Measurements from ENCODE around the gene NPRL2. TPM values are rescaled to one million over a fixed set of nuclear protein-coding genes. Genes with fewer than 3 reads are reported as not detected.

NPRL2 gene
- total and polyA plus RNA-seq, 9 of the 15 experiments (the other 6 are each of a cell fraction or from before 2014, with no cell fraction given) = 17.4 to 40.4 (median 24.4) TPM

GRCh38 chr3:50337175-50337861 is 13.3 kb downstream of the NPRL2 start (continued):
- TF ChIP-seq SPI1 (IDR thresholded peaks at IDR 0.05; ENCODE audit: borderline replicate concordance, low read depth, low read length) (no peak), SMAD2 (IDR thresholded peaks at IDR 0.05; ENCODE audit: low read depth, low read length) (no peak), KAT7 (CRISPR knock-in tag; IDR thresholded peaks at IDR 0.05; ENCODE audit: borderline replicate concordance) (no peak; the same call in 1 of the 2 replicates), ASH1L (IDR thresholded peaks at IDR 0.05; ENCODE audit: borderline replicate concordance, low read depth, partially characterized antibody) (no peak), U2AF2 (optimal IDR thresholded peaks at IDR 0.05; ENCODE audit: low read depth, low read length) (no peak), ZNF3 (CRISPR knock-in tag; IDR thresholded peaks at IDR 0.05) (no peak), FUS (optimal IDR thresholded peaks at IDR 0.05; ENCODE audit: low read depth, low read length) (peak; percentile 14), AFF4 (CRISPR knock-in tag; IDR thresholded peaks at IDR 0.05) (peak; percentile 89), ZKSCAN8 (CRISPR knock-in tag; IDR thresholded peaks at IDR 0.05) (no peak), RCOR1 (IDR thresholded peaks at IDR 0.05; ENCODE audit: borderline replicate concordance in 1 of 2, low read depth in 2 of 2, low read length in 2 of 2) (no peak), ZNF717 (CRISPR knock-in tag; IDR thresholded peaks at IDR 0.05) (no peak), SUPT5H (IDR thresholded peaks at IDR 0.05) (peak; percentile 76), GTF2B (IDR thresholded peaks at IDR 0.05; ENCODE audit: extremely low read depth, insufficient read length) (no peak), ZNF609 (CRISPR knock-in tag; IDR thresholded peaks at IDR 0.05; ENCODE audit: borderline replicate concordance) (no peak), CCNT2 (IDR thresholded peaks at IDR 0.05; ENCODE audit: borderline replicate concordance, extremely low read depth, insufficient read length, low read depth, low read length) (peak; percentile 78), ZNF253 (CRISPR knock-in tag; conservative IDR thresholded peaks at IDR 0.05) (no peak), XRCC4 (IDR thresholded peaks at IDR 0.05; ENCODE audit: extremely low read depth, insufficient read depth, insufficient read length) (no peak), POLR3G (IDR thresholded peaks at IDR 0.05; ENCODE audit: extremely low read depth, insufficient read length, insufficient replicate concordance) (no peak)

Measured in K562 (cell line).